A673 (cell line): ENCODE results near the gene ODF2L. TPM values are rescaled to one million over a fixed set of nuclear protein-coding genes. Genes with fewer than 3 reads are reported as not detected.

Experiments used
- BruUV-seq: library from RNA; stranded (reverse); fragments of 400-500 nt; replicated peaks from 2 replicates; lab custom pipeline; 2021; lab: Mats Ljungman, UMichigan
- CTCF ChIA-PET: fragments of 300-600 bp; sonication (Branson Sonifier 250); formaldehyde crosslinking; loops from one replicate; lab custom pipeline; 2022; ENCODE audit warnings: antibody characterized with exemption; lab: Charles Lee
- POLR2A ChIA-PET: fragments of 300-600 bp; sonication (Branson Sonifier 250); formaldehyde crosslinking; loops from one replicate; lab custom pipeline; 2022; ENCODE audit warnings: antibody characterized with exemption; ENCODE audit not compliant: low non-redundant PET; lab: Charles Lee
- DNase-seq: peaks from one replicate; pipeline ENCODE4 v3.0.0-alpha.2; 2015; ENCODE audit warnings: low spot score
- H3K27ac ChIP-seq: fragments of 200-600 bp; sonication (generic); 2 replicates; pipeline ENCODE4 v1.5.1; 2016; ENCODE audit warnings: mixed run types, low read depth, mild to moderate bottlenecking, mixed read lengths, antibody characterized with exemption, low read length; ENCODE audit not compliant: poor library complexity, severe bottlenecking
- H3K27me3 ChIP-seq: fragments of 200-600 bp; sonication (generic); replicated peaks from 2 replicates; pipeline ENCODE4 v1.6.1; 2017; ENCODE audit warnings: mixed run types, low read depth, mild to moderate bottlenecking, mixed read lengths, antibody characterized with exemption, low read length; ENCODE audit not compliant: insufficient read depth, poor library complexity
- H3K36me3 ChIP-seq: fragments of 200-600 bp; sonication (generic); 2 replicates; pipeline ENCODE4 v1.6.1; 2016; ENCODE audit warnings: mixed run types, mild to moderate bottlenecking, mixed read lengths, antibody characterized with exemption, low read length; ENCODE audit not compliant: insufficient read depth, poor library complexity, severe bottlenecking
- H3K4me1 ChIP-seq: fragments of 200-600 bp; sonication (generic); 2 replicates; pipeline ENCODE4 v1.6.1; 2017; ENCODE audit warnings: mixed run types, mild to moderate bottlenecking, mixed read lengths, antibody characterized with exemption, low read length; ENCODE audit not compliant: insufficient read depth, poor library complexity, severe bottlenecking
- H3K4me3 ChIP-seq: fragments of 200-600 bp; sonication (generic); 2 replicates; pipeline ENCODE4 v1.5.1; 2016; ENCODE audit warnings: low read depth, mixed run types, mild to moderate bottlenecking, mixed read lengths, low read length; ENCODE audit not compliant: poor library complexity, severe bottlenecking
- H3K9me3 ChIP-seq: fragments of 200-600 bp; sonication (generic); 2 replicates; pipeline ENCODE4 v1.6.1; 2016; ENCODE audit warnings: mixed run types, low read depth, mild to moderate bottlenecking, mixed read lengths, antibody characterized with exemption, low read length; ENCODE audit not compliant: poor library complexity, severe bottlenecking
- EZH2 ChIP-seq: fragments of 200-600 bp; sonication (generic); IDR thresholded peaks from 2 replicates; pipeline ENCODE4 v1.6.1; 2017; ENCODE audit warnings: borderline replicate concordance, low read depth, mild to moderate bottlenecking, mixed read lengths, antibody characterized with exemption, low read length; ENCODE audit not compliant: poor library complexity, severe bottlenecking
- intact Hi-C: fragments of 100-400 bp; cut with micrococcal nuclease; formaldehyde crosslinking; loops from one replicate; pipeline ENCODE4 v1.10.0; 2022; ENCODE audit not compliant: unreplicated experiment
- total RNA-seq: library from RNA; stranded (reverse); gene quantifications from 2 replicates; pipeline ENCODE4 v1.2.3, GENCODE V29; 2021
- TF ChIP-seq, protein P1 (sequence below): fragments of 300-800, 200-600 bp; sonication (generic); conservative IDR thresholded peaks from 2 replicates; pipeline ENCODE4 v1.5.1; 2017; ENCODE audit warnings: low read depth, mild to moderate bottlenecking, antibody characterized with exemption, low read length, moderate library complexity, mixed read lengths

ODF2L gene
- total RNA-seq, 1 experiment from 2014 or later = 38.9 TPM

DNA sequence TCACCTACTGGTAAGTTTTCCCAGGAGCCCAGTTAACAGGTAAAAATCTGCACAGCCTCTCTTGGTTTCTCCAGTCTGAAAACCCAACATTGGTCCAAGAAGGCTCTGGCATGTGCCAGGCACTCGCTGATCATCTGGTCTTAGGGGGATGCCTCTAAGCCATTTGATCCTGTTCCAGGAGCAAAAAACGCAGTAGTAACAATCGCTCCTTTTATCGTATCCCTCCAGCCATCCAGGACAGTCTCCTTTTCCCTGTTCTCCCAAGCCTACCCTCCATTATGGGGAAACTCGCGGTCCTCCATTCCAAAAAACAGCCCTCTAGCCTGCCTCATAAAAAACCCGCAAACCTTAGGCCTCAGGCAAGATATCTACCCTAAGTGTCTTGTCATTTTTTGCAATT, 56.2 kb downstream of the ODF2L start:
- no TSS peak for BruUV-seq
- no peaks in the 10 kb centered on the region for H3K27me3 ChIP-seq
- ChIA-PET POLR2A (no interaction called here), CTCF (no interaction called here)
- DNase-seq = no peak
- H3K4me3 ChIP-seq = no peak overlapping the region
- TF ChIP-seq EZH2 = no peak
- TF ChIP-seq, protein P1, sequence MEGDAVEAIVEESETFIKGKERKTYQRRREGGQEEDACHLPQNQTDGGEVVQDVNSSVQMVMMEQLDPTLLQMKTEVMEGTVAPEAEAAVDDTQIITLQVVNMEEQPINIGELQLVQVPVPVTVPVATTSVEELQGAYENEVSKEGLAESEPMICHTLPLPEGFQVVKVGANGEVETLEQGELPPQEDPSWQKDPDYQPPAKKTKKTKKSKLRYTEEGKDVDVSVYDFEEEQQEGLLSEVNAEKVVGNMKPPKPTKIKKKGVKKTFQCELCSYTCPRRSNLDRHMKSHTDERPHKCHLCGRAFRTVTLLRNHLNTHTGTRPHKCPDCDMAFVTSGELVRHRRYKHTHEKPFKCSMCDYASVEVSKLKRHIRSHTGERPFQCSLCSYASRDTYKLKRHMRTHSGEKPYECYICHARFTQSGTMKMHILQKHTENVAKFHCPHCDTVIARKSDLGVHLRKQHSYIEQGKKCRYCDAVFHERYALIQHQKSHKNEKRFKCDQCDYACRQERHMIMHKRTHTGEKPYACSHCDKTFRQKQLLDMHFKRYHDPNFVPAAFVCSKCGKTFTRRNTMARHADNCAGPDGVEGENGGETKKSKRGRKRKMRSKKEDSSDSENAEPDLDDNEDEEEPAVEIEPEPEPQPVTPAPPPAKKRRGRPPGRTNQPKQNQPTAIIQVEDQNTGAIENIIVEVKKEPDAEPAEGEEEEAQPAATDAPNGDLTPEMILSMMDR = no peak
- no peaks in the 10 kb centered on the region for H3K36me3 ChIP-seq
- H3K9me3 ChIP-seq = no peaks in the 10 kb centered on the region
- intact Hi-C loops = loop anchor here (10.0 kb wide), 1 partner anchor 65 kb away; no protein-coding TSS in a partner anchor
- H3K4me1 ChIP-seq = no peaks in the 10 kb centered on the region
- H3K27ac ChIP-seq = no peak overlapping the region

DNA sequence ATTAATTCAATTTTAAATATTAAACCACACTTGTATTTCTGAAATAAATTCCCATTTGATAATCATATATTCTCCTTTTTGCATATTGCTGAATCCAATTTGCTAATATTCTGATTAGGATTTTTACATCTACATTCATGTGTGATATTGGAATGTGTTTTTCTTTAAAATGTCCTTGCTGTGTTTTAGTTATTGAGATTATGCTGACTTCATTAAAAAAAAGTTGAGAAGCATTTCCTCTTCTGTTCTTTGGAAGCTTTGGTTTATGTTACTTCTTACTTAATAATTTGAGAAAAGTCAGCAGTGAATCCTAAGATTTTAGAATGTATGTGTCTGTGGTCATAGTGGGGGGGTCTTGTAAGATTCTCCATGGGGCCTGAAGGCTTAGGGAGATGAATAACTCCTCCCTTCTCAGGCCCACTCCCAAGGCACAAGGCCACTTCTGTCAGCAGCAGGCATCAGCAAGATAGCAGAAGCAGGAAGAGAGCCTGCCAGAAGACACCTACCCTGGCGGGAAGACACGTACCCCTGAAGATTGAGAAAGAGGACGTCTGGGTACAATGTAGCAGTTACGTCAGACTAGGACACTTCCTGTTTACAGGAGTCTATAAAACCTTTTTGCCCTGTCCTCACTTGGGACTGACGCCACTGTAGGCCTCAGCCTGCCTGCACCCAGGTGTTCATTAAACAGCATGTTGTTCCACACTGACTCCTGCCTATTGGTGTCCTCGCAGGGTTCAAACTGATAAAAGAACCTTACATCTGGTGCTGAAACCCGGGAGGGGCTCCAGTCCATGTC, 56.9 kb downstream of the ODF2L start:
- no peaks in the 10 kb centered on the region for H3K9me3 ChIP-seq
- no peak overlapping the region for H3K4me3 ChIP-seq
- TF ChIP-seq, protein P1 = no peak
- no peak for TF ChIP-seq EZH2
- H3K27me3 ChIP-seq = no peaks in the 10 kb centered on the region
- H3K27ac ChIP-seq = no peak overlapping the region
- intact Hi-C loops = no loop called here
- POLR2A ChIA-PET = no interaction called here
- CTCF ChIA-PET = no interaction called here
- BruUV-seq = no TSS peak
- no peaks in the 10 kb centered on the region for H3K4me1 ChIP-seq
- H3K36me3 ChIP-seq = no peaks in the 10 kb centered on the region
- no peak for DNase-seq

DNA sequence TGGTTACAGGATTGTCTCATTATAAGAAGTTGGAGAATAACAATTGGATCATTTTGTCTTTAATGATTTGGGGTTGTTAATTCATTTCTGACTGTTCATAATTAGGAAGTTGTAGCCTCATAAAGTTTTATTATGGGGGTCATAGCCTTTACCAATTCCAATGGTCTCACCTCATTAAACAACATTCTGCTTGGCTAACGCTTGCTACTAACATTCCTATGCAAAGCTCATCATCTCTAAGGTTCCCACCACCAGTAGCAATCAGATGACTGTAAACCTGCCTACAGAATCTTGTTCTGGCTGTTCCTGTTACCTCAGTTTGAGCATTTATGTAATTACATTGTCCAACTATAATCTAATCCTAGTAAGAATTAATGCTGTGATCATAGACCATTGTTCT, 60.2 kb downstream of the ODF2L start:
- Histone ChIP-seq H3K27me3 (no peaks in the 10 kb centered on the region), H3K4me3 (no peak overlapping the region), H3K9me3 (no peaks in the 10 kb centered on the region), H3K36me3 (no peaks in the 10 kb centered on the region), H3K4me1 (no peaks in the 10 kb centered on the region), H3K27ac (no peak overlapping the region)
- BruUV-seq = no TSS peak
- ChIA-PET POLR2A (no interaction called here), CTCF (no interaction called here)
- DNase-seq = no peak
- TF ChIP-seq, protein P1 = no peak
- no peak for TF ChIP-seq EZH2
- intact Hi-C loops = no loop called here
